Activated T-cell treated with anti-CD3 and anti-CD28 coated beads, Interleukin-2, amount 50 U/mL, for 48 hours (primary cell): Measurements from ENCODE around the gene DNAI2.
A peak's percentile ranks its signal among the peaks of the same experiment; 100 is the strongest.

Source experiments
- DNase-seq, 2 experiments: peaks; one replicate each; pipeline ENCODE4 v3.0.0-alpha.2; 2020

DNAI2 gene

GRCh38 chr17:74343121-74343520 is 69.1 kb downstream of the DNAI2 start:
- DNase-seq, result no peak

- DNase-seq, result no peak
Measured at GRCh38 chr17:74343526-74344284, 69.7 kb downstream of the DNAI2 start.

- DNase-seq, result no peak
Measured at GRCh38 chr17:74344658-74345057, 70.6 kb downstream of the DNAI2 start.

- no peak for DNase-seq
Measured at GRCh38 chr17:74345433-74346241, 71.6 kb downstream of the DNAI2 start.

GRCh38 chr17:74347646-74348045 is 73.6 kb downstream of the DNAI2 start:
- DNase-seq, result no peak

GRCh38 chr17:74349120-74349519 is 75.1 kb downstream of the DNAI2 start:
- no peak for DNase-seq

- DNase-seq, result no peak
Measured at GRCh38 chr17:74350486-74350885, 76.5 kb downstream of the DNAI2 start.

- DNase-seq, result peak in 1 of 2 experiments; percentile 39
Measured at GRCh38 chr17:74351552-74352210, 77.6 kb downstream of the DNAI2 start.

- DNase-seq, result no peak
Measured at GRCh38 chr17:74353446-74354060, 79.5 kb downstream of the DNAI2 start.

GRCh38 chr17:74354123-74354522 is 80.1 kb downstream of the DNAI2 start:
- DNase-seq, result peak; percentile 73 to 80

- no peak for DNase-seq
Measured at GRCh38 chr17:74354561-74354960, 80.5 kb downstream of the DNAI2 start.

GRCh38 chr17:74355065-74355464 is 81.0 kb downstream of the DNAI2 start:
- no peak for DNase-seq

- no peak for DNase-seq
Measured at GRCh38 chr17:74356646-74357465, 82.8 kb downstream of the DNAI2 start.

GRCh38 chr17:74357466-74357809 is 83.4 kb downstream of the DNAI2 start:
- no peak for DNase-seq

- DNase-seq, result no peak
Measured at GRCh38 chr17:74358697-74359096, 84.7 kb downstream of the DNAI2 start.

- DNase-seq, result no peak
Measured at GRCh38 chr17:74359916-74360315, 85.9 kb downstream of the DNAI2 start.

GRCh38 chr17:74360899-74361229 is 86.8 kb downstream of the DNAI2 start:
- DNase-seq, result no peak

GRCh38 chr17:74361230-74362068 is 87.4 kb downstream of the DNAI2 start, which contains the start of gene BTBD17:
BTBD17 (minus strand) TSS chr17:74361868; CDS start chr17:74361819, 49 bp downstream.
- peak; percentile 63 to 68 for DNase-seq

GRCh38 chr17:74362069-74362405 is 88.0 kb downstream of the DNAI2 start:
- no peak for DNase-seq

- DNase-seq, result no peak
Measured at GRCh38 chr17:74362810-74363498, 88.9 kb downstream of the DNAI2 start.
